GM21367 (cell line): ENCODE measurements around the gene DCC.

Experiments used
- ATAC-seq: cut with Tn5 transposase; IDR thresholded peaks from one replicate; pipeline ENCODE4 v1.9.1; 2021; ENCODE audit not compliant: unreplicated experiment

DCC gene

GRCh38 chr18:52999633-53000032, 659.6 kb downstream of the DCC start:
- no peak for ATAC-seq

- ATAC-seq: no peak
Measured at GRCh38 chr18:53004798-53005197, 664.8 kb downstream of the DCC start.

GRCh38 chr18:53018791-53019190, 678.8 kb downstream of the DCC start:
- ATAC-seq: no peak

DNA sequence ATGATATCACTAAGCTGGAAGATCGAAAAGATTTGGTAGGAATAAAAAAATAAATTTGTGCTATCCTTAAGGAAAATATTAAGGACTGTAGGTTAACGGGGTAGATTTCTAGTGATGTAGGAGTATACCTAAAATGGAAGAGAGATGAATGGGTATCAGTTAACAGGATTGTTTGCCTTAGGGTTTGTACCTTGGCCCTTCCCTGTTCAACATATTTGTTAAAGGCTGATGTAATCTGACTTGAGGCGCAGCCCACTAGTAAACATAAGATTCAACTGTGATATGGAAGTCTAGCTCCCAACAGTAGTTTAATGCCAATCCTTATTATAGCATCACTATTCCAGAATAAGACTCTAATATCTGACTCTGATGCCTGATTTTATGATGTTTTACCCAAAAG, 685.2 kb downstream of the DCC start:
- ATAC-seq: no peak

DNA sequence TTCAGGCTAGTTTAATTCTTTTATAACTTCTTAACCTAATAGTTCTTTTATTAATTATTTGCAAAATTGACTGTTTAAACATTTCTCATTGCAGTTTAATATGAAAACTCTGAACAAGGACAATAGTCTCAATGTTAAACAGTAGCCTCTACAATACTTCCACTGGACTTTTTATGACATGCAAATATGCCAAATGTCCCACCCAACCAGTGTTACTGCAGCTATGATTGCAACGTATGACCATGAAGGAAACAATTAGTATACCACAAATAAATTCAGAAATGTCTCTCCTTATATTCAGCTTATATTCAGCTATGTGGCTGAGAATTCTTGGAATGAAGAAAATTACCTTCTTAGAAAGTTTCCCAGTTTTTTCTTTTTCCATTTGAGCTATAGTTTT, 688.6 kb downstream of the DCC start:
- no peak for ATAC-seq

DNA sequence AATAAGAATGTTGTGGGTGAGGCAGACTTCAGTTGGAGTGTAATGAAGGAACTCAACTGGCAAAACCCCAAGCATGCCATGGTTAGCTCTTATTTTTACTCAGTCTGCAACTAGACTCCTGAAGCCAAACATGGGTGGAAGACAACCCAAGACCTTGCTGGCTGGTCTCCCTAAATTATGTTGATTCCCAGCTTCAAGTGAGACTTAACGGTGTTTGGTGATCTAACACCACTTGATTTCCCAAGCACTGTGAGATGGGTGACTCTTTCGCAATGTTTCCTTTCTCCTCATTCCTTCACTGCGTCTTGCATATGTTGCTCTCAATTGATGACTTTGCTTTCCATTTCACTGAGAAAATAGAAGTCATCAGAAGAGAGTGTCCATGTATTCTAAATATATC, 693.1 kb downstream of the DCC start:
- no peak for ATAC-seq

DNA sequence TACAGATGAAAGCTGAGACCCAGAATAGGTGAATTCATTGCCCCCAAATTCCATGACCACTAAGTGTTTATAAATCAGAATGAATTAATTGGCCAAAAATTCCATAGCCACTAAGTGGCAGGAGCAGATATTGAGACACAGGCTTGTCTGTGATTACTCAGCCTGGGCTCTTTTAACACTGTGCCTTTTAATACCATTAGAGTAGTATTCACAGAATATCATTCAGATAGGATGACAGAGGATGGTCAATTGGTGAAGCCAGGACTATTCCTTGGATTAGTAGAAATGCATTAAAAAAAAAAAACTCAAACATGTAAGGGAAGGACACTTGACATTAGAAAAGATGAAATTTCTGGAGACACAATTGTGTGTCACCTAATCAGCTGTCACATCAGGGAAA, 698.6 kb downstream of the DCC start:
- ATAC-seq: no peak

GRCh38 chr18:53040286-53040685, 700.3 kb downstream of the DCC start:
- no peak for ATAC-seq

DNA sequence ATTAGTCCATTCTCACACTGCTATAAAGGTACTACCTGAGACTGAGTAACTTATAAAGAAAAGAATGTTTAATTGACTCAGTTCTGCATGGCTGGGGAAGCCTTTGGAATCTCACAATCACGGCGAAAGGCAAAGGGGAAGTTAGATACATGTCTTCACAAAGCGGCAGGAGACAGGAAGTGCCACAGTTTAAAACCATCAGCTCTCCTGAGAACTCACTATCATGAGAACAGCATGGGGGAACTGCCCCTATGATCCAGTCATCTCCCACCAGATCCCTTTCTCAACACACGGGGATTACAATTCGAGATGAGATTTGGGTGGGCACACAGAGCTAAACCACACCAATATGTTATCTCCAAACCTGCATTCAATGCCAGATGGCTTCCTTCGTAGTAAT, 716.1 kb downstream of the DCC start:
- ATAC-seq: no peak

DNA sequence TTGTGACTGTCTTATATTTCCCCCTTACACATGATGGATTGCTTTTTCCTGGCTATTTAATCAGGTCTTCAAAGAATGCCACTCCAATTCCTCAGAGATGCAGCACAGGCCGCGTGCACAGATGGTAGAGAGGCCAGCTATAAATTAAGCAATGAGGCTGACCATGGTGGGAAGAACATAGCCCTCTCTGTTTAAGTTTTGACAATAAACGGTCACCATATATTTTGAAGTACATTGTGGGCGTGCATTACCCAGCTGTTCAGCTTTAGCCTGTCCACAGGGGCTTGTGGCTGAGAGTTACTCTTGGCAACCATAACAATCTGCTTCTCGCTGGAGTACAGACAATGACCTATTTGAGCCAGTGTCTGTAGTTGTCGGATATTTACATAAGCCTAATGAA, 730.8 kb downstream of the DCC start:
- ATAC-seq: no peak

- ATAC-seq: no peak
Measured at GRCh38 chr18:53080687-53081086, 740.7 kb downstream of the DCC start.

DNA sequence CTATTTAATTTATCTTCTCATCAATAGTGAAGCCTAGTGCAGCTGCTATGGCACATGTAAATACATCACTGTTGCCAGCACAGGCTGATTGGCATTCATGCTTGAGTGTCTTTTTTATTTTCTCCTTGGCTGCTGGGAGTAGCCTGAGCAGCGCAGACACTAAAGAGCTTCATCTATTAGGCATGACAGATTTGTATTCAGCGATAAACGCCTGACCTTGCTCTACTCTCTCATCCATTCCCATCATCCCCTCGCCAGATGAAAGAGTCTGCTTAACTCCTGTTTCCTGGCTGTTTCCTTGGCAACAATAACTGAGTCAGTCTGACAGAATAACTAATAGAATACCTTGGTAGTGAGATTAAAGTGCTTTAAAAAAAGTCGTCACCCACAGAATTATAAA, 753.6 kb downstream of the DCC start:
- no peak for ATAC-seq

GRCh38 chr18:53101536-53102105, 761.6 kb downstream of the DCC start:
- ATAC-seq: no peak

GRCh38 chr18:53114441-53114840, 774.4 kb downstream of the DCC start:
- no peak for ATAC-seq

- ATAC-seq: no peak
Measured at GRCh38 chr18:53115876-53116585, 776.0 kb downstream of the DCC start.

DNA sequence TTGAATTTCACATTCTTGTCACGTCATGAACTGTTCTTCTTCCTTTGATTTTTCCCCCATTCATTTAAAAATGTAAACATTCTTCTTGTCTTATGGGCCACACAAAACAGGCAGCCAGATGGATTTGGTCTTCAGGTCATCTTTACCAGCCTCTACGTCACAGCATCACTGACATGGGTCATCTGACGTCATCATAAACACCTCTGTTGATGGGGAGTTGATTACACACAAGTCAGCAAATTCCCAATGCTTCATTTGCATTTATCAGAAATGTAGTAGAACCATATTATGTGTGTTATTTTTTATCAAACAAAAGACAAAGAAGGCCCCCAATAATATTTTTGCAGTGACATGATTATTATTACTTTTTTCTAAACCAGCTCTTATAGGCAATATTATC, 777.9 kb downstream of the DCC start:
- no peak for ATAC-seq

DNA sequence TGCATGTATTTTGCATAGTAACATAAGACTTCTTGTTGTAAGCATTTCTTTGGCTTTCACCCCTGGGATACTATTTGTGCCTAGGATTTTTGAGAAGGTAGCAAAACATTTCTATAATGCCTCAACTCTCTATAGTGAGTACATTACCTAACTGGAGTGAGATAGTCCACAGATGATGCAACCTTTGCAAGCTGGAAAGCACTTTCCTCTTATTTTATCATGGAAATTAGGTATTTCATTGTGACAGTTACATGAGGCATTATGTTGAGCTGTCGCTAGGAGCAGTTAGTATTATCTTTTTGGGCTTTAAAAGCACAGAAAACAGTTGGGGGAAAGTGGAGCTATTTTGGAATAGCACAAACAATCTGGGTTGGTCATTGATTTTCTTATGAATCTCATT, 786.2 kb downstream of the DCC start:
- ATAC-seq: no peak

DNA sequence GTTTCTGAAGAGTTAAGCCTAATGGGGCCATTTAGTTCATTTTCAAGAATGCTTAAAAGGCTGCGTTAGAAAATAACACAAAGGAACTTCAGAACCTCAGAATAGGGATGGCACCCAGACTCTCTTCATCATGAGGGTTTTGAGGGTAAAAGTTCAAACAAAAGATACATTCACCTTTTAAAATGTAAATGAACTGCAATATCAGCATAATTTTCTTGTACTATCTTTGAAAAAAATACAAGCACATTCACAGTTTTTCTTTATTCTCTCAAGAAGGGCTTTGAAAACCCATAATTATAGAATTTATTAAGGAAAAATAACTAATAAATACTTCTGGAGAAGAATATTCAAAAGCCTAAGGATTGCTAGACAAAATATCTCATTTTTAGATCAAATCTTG, 791.0 kb downstream of the DCC start:
- no peak for ATAC-seq

DNA sequence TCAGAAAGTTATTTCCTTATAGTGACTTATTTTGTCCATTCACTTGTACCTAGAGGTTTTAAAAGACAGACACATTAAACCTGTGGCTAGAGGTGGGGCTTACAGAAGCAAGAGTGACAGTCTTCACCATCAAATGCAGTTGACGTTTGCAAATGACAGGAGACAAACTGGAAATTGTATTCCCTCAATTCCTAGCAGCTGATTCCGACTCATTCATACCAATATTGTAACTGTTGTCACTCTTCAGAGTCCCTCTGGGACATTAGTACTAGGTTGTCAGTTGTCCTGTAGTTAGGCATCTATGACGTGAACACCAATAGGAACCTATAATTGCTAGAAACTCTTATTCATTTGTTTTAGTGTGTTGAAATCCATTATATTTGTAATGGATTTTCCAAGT, 794.7 kb downstream of the DCC start:
- no peak for ATAC-seq

- no peak for ATAC-seq
Measured at GRCh38 chr18:53135654-53136053, 795.7 kb downstream of the DCC start.

DNA sequence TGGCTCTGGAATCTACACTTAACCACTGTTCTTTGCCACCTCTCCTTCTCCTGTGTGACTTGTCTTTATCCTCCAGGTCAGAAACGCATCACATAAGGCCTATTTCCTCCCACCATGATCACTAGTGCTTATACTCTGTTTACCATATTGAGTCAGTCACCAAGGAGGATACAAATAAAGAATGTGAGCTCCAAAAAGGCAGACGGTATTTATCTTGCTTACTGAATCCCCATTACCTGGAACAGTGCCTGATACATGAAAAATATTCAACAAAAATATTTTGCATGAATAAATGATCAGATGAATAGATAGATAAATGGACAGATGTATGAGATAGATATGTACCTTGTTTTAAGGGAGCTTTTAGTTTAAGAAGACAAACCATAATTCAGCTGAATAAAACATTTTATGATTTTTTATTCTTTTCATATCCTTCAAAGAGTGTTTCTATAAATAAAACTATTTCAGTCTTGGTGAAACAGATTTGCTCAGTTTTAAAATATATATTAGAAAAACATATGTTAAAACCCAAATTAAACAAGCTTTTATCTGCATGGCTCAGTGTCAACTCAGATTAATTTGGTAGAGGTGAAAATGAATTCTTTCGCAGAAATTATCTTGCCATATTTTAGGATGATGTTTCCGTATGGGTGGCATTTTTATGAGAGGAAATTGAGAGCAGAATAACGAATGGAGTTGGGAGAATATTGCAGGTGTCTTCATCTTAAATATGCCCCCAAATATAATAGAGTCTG, 799.9 kb downstream of the DCC start:
- ATAC-seq: no peak

- no peak for ATAC-seq
Measured at GRCh38 chr18:53142005-53142404, 802.0 kb downstream of the DCC start.
